ENCODE measurements around the gene SZT2. TPM values are rescaled to one million over a fixed set of nuclear protein-coding genes. Genes with fewer than 3 reads are reported as not detected.

Gene SZT2
- total and polyA plus RNA-seq, 2 of the 4 experiments (the other 2 are of a cell fraction), result 9.5 to 14.3 TPM

DNA sequence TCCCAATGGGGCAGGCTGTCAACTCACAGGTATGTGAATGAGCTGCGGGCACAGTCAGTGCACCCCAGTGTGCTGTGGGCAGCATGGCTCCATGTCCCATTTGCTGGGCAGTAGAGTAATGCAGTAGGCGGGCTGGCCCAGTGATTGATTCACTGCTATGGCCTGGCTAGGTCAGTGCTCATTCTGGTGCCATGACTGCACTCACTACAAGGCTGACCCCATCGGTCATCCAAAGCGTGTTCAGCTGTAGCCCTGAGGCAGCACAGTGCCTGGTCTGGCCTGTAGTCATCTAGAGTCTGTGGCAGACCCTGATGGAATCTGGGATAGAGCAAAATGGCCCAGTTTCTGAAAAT, 56.7 kb downstream of the SZT2 start:
- no peak overlapping the region for H3K9ac ChIP-seq (ENCODE audit: low read depth, low read length)
- no peak overlapping the region; the same call in 1 of the 2 replicates for H4K91ac ChIP-seq (ENCODE audit: insufficient read depth, low read depth, low read length)
- 93% methylated on average over 2 of the region's 4 CpGs; no CpG with 5 or more reads in 1 of the 2 experiments for WGBS, 2 experiments (ENCODE audit: extremely low coverage in 2 of 2, insufficient read length in 1 of 2)
- H3K23ac ChIP-seq (ENCODE audit: low read depth, low read length), result no peak overlapping the region
- no peak overlapping the region for H4K8ac ChIP-seq (ENCODE audit: low read depth in 2 of 2, low read length in 2 of 2)
- BruUV-seq (replicated peaks), result no TSS peak
- H3K4me2 ChIP-seq (ENCODE audit: low read depth, low read length), result no peak overlapping the region
- CTCF ChIA-PET, result no interaction called here
- no peak overlapping the region for H2BK15ac ChIP-seq (ENCODE audit: low read depth, low read length)
- H3K4ac ChIP-seq (ENCODE audit: low read depth, low read length), result no peak overlapping the region
- H3K27me3 ChIP-seq (ENCODE audit: control insufficient read depth, insufficient read depth, low read length), result no peaks in the 10 kb centered on the region
- H3K27ac ChIP-seq (ENCODE audit: insufficient read depth, low read length), result no peak overlapping the region
- H2AK9ac ChIP-seq (replicated peaks; ENCODE audit: low read depth, low read length, poor library complexity), result peak overlapping the region; percentile 71
- no peak overlapping the region for H4K5ac ChIP-seq (ENCODE audit: low read depth, low read length)
- H3K79me1 ChIP-seq (ENCODE audit: low read depth in 1 of 2, low read length in 2 of 2), result peaks cover 0 to 40% of the 10 kb centered on the region in 2 experiments; a peak in 2 of 4 replicates
- ATAC-seq (ENCODE audit: low read depth) (no peak), DNase-seq (no peak)
- TF ChIP-seq, protein P1, sequence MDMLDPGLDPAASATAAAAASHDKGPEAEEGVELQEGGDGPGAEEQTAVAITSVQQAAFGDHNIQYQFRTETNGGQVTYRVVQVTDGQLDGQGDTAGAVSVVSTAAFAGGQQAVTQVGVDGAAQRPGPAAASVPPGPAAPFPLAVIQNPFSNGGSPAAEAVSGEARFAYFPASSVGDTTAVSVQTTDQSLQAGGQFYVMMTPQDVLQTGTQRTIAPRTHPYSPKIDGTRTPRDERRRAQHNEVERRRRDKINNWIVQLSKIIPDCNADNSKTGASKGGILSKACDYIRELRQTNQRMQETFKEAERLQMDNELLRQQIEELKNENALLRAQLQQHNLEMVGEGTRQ (IDR thresholded peaks at IDR 0.05; ENCODE audit: low read depth, low read length), result no peak
- TF ChIP-seq CEBPB (IDR thresholded peaks at IDR 0.05; ENCODE audit: low read depth, low read length), result no peak
- no peak for TF ChIP-seq MAFK (IDR thresholded peaks at IDR 0.05; ENCODE audit: low read depth, low read length)
- TF ChIP-seq MAZ (IDR thresholded peaks at IDR 0.05; ENCODE audit: borderline replicate concordance, low read depth, low read length), result no peak
- no peak for TF ChIP-seq NFE2L2 (IDR thresholded peaks at IDR 0.05; ENCODE audit: low read depth, low read length)
- no peak for TF ChIP-seq MXI1 (IDR thresholded peaks at IDR 0.05; ENCODE audit: borderline replicate concordance, low read depth, low read length)
- TF ChIP-seq CHD1 (IDR thresholded peaks at IDR 0.05; ENCODE audit: low read depth, low read length), result no peak
- TF ChIP-seq, protein P2, sequence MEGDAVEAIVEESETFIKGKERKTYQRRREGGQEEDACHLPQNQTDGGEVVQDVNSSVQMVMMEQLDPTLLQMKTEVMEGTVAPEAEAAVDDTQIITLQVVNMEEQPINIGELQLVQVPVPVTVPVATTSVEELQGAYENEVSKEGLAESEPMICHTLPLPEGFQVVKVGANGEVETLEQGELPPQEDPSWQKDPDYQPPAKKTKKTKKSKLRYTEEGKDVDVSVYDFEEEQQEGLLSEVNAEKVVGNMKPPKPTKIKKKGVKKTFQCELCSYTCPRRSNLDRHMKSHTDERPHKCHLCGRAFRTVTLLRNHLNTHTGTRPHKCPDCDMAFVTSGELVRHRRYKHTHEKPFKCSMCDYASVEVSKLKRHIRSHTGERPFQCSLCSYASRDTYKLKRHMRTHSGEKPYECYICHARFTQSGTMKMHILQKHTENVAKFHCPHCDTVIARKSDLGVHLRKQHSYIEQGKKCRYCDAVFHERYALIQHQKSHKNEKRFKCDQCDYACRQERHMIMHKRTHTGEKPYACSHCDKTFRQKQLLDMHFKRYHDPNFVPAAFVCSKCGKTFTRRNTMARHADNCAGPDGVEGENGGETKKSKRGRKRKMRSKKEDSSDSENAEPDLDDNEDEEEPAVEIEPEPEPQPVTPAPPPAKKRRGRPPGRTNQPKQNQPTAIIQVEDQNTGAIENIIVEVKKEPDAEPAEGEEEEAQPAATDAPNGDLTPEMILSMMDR (conservative IDR thresholded peaks at IDR 0.05; ENCODE audit: low read depth, low read length), result no peak
- TF ChIP-seq POLR2A (IDR thresholded peaks at IDR 0.05; ENCODE audit: low read depth, low read length), result no peak
- POLR2A ChIA-PET (ENCODE audit: unreplicated experiment), result no interaction called here
- no peaks in the 10 kb centered on the region; the same call in 1 of the 2 replicates for H4K20me1 ChIP-seq (ENCODE audit: insufficient read depth, low read length)
- no peak overlapping the region for H2BK5ac ChIP-seq (ENCODE audit: low read depth, low read length, poor library complexity, severe bottlenecking)
- no peak overlapping the region for H2AFZ ChIP-seq (replicated peaks; ENCODE audit: low read length, poor library complexity)
- H3K4me3 ChIP-seq (ENCODE audit: insufficient read depth, low read depth, low read length), result no peak overlapping the region
- dilution Hi-C loops (cut with HindIII; ENCODE audit: low sequenced_read_pairs, unreplicated experiment), result no loop called here
- H3K36me3 ChIP-seq (ENCODE audit: control insufficient read depth, insufficient read depth, low read length), result peaks cover 94% of the 10 kb centered on the region
- H3K9me1 ChIP-seq (ENCODE audit: insufficient read depth, low read length), result peaks cover 35% of the 10 kb centered on the region
- no peak overlapping the region for H3K56ac ChIP-seq (ENCODE audit: extremely low read depth, insufficient read depth, low read length)
- H3K18ac ChIP-seq (ENCODE audit: low read depth, low read length), result no peak overlapping the region
- H3K14ac ChIP-seq (replicated peaks; ENCODE audit: low read depth, low read length), result no peak overlapping the region
- no peak overlapping the region for H2BK20ac ChIP-seq (ENCODE audit: low read depth, low read length)
- intact Hi-C loops (cut with micrococcal nuclease), result no loop called here
- H3K4me1 ChIP-seq (ENCODE audit: control insufficient read depth, insufficient read depth, low read length), result peaks cover 4% of the 10 kb centered on the region; the same call in 1 of the 2 replicates
- H2BK120ac ChIP-seq (ENCODE audit: low read depth, low read length), result no peak overlapping the region
- no peaks in the 10 kb centered on the region for H3K9me3 ChIP-seq (ENCODE audit: control insufficient read depth, insufficient read depth, low read length)
- in situ Hi-C loops (cut with MboI; ENCODE audit: low sequenced_read_pairs), result no loop called here
- H2AK5ac ChIP-seq (ENCODE audit: low read depth, low read length), result no peak overlapping the region
